Dermis microvascular lymphatic vessel endothelial cell (primary cell): ENCODE results near the gene NRF1. TPM values are rescaled to one million over a fixed set of nuclear protein-coding genes. Genes with fewer than 3 reads are reported as not detected.

ENCODE experiments used
- DNase-seq, 2 donors: peaks; one replicate each; pipeline versions ENCODE4 v3.0.0 to v3.0.0-alpha.2; 2010; ENCODE audit warnings: low read depth in 2 of 2
- total RNA-seq: library from RNA; depleted of rRNA; stranded (reverse); fragments of >200 nt; gene quantifications from 2 replicates; pipeline ENCODE4 v1.2.1, GENCODE V29; 2014

Gene NRF1
- total RNA-seq, 1 donor from 2014 or later = 9.9 TPM

DNA sequence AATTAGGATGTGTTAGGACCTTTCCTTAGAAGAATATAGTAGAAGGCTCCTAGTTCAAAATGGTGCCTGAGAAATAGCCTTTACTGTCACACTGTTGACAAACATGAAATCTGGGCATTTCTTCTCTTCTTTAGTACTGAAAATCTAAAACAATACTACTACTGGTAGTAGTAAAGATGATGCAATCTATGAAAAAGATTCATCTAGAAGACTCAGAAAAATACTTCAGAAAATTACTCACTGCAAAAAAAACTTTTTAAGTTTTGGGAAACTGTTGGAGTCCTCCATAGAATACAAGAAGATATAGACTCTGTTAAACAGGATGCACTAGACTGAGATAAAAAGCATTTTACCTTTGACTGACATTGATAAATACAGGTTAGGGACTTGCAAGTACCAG is 67.1 kb downstream of the NRF1 start:
- DNase-seq = no peak

DNA sequence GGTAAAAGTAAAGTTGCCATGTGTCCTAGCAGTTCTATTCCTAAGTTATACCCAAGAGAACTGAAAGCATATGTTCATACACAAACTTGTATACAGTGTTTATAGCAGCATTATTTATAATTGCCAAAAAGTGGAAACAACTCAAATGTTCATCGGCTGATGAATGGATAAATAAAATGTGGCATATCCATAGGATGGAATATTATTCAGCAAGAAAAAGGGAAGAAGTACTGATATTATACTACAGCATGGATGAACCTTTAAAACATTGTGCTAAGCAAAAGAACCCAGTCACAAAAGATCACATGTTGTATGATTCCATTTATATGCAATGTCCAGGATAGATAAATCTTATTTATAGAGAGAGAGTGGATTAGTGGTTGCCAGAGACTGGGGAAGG is 68.9 kb downstream of the NRF1 start:
- no peak for DNase-seq

DNA sequence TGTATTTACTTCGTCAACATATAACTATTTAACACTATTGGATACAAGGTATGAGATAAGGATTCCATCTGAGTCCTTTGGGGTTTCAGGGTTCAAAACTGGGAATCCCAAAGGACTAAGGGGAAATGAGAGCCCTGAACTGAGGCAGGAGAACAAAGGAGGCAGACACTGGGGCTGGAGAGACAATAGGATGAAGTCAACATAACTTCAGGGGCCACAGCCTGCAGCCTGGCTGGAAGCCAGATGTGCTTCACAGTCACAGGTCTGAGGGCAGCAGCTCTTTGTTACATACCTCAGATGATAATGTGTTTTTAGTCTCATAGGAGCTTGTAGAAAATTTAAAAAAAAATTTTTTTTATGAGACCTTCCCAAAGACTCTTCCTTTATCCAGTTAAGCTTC is 73.3 kb downstream of the NRF1 start:
- DNase-seq = peak; percentile 73 to 91

DNA sequence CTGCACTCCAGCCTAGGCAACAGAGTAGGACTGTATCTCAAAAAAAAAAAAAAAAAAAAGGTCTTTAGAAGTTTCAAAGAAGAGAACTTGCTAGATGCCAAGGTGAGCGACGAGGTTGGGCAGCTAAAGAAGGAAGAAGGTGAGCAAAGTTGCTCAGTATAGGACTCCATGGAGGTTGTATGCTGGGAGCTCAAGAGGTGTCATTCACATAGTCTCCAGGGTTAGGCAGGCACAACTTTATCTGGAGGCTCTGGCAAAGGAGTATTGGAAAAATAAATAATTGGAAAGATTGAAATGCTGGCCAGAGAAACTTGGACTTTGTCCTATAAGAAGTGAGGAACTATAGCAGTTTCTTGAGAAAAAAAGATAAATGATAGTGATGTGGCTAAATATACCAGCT is 74.5 kb downstream of the NRF1 start:
- DNase-seq = no peak

DNA sequence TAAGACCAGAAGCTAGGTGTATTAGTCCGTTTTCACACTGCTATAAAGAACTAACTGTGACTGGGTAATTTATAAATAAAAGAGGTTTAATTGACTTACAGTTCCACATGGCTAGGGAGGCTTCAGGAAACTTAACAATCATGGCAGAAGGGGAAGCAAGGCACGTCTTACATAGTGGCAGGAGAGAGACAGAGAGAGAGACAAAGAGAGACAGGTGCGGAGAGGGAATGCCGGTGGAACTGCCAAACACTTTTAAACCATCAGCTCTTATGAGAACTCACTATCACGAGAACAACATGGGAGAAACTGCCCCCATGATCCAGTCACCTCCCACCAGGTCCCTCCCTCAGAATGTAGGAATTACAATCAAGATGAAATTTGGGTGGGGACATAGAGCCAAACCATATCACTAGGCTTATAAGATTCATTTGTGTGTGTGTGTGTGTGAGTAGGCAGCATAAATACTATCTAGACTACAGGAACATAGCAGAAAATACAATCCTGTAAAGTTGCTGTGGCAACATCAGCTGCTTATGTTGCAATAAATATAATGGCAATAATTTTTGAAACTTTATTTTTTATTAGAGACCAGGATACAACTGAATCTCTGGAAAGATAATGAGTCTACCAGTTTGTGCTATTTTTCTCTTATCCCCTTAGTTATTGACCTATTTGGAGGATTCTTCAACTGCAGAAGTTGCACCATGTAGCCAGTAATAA is 77.1 kb downstream of the NRF1 start:
- DNase-seq = no peak

DNA sequence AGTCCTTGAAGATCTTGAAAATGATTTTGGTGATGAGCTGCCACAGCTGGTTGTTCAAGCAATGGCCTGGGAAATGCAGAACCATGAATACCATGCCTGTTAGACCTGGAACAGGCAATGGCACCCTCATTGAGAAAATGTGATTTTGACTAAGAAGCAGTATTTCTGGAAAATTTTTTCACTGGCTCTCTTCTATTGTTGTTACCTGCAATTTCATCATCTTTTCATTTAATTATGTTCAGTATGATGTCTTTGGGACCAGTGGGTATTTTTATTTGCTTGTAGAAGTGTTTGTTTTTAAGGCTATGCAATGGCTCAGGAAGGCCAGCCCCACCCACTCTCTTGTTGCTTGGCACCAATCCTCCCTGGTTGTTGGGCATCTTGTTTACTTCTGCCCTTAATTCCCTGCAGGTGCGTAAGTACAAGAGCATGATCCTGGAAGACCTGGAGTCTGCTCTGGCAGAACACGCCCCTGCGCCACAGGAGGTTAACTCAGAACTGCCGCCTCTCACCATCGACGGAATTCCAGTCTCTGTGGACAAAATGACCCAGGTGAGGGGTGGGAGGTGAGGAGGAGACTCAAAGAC is 78.6 kb downstream of the NRF1 start:
- no peak for DNase-seq

DNA sequence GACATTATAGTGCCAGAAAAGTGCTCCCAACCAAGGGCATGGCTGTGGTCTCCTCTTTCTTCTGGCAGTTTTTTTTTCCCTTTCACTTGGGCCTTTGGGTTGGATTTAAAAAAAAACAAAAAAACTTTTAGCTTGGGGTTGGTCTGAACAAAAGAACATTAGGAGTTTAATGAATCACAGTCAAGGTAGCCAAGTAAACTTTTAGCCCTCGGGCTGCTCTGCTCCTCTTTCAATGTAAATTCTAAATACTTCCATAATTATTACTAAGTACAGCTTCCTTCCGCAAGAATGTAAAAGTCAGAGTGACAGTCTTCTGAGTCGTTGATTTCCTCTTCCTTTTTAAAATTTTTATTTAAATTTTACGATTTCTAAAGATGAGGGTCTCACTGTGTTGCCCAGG is 79.2 kb downstream of the NRF1 start:
- no peak for DNase-seq

DNA sequence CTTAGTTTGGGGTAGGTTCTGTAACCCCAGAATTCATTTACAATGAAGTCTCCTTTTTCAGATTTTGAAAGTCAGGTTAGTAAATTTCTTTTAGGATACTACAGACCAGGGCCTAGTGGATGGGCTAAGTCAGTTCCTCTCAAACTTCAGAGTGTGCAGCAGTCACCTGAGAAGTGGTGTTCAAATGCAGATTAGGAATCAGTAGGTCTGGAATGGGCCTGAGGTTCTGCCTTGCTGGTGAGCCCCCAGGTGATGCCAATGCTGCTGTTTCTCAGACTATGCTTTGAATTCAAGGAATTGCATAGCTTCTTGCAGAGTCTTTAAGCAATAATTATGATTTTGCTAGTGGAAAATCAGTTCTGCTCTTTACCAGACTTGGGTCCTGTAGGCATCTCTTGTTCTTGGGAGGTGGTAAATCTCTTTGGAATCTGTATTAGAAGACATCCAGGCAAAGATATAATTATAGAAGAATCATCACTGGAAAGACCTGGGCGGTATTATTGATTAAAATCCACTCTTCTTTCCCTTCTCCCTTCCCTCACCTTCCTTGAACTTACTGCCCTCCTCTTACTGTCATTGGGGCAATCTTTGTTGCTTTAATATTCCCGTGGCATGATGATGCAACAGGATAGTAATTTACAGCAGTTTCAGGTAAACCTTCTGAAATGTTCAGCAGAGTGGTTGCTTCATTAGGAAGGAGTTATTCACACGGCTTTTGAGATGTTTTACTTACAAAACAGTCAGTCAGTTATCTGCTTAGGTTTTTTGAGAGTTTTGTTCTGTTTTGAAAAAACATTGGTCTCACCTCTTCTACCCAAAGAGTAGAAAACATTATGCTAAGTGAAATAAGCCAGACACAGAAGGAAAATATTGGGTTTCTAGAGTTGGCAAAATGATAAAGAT is 87.2 kb downstream of the NRF1 start:
- DNase-seq = no peak

DNA sequence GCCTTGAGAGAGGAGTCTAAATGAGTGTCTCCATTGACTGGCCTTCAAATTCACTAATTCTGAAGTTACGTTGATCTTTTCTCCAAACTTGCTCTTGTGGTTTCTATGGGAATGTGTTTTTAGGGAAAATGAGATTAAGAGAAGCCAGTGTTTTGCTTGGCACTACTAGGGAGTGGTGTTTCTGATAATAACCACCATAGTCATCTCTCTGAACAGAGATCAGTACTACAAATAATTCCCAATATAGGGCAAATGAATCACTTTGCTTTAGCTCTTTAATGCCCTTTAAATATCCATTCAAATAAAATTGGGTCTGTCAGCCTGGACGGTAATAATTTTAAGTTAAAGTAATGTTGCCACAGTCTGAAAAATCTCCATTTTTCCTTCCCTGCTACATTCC is 90.8 kb downstream of the NRF1 start:
- no peak for DNase-seq

DNA sequence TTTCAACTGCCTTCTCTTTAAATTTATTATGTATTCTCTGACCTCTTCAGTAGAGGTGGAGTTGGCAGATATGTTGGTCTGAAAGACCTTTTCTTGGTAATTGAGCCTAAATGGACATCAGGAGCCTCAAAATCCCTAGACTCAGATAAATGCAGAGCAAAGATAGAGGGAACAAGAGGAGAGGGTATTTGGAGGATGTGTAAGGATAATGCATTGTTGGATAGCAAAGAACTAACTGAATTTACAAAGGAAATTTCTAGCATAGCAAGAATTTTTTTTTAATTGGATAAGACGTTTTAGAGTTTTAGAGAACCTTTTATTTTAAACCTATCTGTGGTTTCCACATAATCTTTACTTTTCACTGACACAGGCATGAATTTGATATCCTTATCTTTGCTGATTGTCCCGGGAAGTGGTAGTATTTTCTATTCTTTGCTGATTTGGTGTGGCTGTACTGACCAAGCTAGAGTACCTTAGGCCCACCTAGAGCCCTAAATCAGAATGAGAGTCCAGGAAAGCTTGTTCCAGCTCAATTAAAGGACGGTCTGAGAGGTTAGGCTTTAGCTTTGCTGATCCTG is 91.3 kb downstream of the NRF1 start:
- DNase-seq = no peak

DNA sequence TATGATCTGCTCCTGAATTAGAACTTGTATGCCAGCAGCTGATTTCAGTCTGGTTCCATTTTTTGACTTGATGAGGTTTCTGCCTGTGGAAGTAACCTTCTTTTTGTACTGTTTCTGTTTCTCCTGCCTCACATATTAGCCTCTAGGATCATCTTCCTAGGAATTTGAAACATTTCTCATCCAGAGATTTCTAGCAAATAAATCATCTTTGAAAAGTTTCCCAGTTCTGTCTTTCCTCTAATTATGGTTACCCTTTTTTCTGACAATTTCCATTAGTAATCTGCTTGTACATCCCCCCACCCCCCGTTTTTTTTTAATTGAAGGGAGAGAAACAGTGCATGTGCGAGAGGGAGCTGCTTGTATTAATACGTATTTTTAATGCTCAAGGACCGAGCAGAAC is 92.2 kb downstream of the NRF1 start:
- no peak for DNase-seq

DNA sequence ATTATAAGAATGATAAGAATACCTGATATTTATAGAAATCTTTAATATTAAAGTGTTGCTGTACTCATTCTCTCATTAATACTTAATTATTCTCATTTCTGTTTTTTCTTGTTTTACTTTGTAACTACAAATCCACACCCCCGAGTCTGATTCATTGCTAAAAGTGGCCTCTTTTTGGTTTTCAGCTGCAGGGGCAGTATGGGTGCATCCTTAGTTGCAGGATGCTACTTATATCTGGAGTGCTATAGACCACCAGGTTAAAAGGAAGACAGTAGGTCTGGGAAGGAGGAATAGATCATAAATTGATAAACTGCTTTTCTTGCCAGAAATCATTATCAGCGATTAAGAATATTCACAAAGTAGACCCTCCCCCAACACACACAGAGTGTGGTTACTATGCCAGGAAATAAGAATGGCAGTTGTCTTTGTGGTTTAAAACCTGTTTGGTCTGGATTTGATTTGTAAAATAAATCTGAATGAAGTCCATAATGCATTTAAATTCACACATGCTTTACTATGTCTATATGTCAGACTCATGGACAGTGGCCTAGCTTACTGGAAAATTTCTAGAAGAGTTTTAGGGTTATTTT is 96.5 kb downstream of the NRF1 start:
- DNase-seq = no peak

DNA sequence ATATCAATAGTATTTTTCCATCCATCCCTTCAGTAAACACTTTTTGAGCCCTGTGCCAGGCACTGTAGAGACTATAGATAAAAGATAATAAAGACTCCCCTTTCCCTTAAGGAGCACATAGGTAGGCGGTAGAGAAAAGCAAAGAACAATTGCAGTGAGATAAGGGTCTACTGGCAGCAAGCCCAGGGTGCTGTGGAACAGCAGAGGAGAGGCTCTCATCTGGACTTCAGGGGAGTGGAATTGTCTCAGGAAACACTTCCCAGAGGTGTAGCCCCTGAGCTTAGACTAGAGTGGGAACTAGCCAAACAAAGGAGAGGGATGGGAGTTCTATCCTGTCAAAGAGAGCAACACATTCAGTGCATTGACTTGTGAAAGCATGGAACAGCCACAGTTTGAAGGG is 102.0 kb downstream of the NRF1 start:
- DNase-seq = no peak

DNA sequence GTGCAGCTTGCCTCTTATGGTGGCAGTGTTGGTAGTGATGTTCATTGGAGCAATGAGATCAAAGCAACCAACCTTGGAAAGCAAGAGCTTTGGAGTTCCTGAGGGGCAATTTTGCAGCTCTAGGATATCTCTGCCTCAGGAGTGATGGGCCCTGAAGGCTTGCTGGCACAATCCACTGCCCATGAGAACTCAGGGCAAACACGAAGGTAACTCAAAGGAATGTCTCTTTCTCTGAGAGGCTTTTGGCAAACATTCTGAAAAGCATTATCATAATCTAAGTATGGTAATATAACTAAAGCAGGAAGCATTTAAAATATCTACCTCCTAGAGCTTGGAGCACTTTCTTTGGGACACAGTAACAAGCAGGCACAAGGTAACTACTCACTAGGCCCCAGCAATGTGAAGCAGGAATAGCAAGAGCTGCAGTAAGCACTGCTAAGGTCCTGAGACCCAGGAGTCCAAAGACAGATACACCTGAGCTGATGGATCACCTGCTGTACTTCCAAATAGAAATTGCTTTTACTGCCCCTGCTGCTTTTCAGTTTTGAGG is 103.1 kb downstream of the NRF1 start:
- no peak for DNase-seq

DNA sequence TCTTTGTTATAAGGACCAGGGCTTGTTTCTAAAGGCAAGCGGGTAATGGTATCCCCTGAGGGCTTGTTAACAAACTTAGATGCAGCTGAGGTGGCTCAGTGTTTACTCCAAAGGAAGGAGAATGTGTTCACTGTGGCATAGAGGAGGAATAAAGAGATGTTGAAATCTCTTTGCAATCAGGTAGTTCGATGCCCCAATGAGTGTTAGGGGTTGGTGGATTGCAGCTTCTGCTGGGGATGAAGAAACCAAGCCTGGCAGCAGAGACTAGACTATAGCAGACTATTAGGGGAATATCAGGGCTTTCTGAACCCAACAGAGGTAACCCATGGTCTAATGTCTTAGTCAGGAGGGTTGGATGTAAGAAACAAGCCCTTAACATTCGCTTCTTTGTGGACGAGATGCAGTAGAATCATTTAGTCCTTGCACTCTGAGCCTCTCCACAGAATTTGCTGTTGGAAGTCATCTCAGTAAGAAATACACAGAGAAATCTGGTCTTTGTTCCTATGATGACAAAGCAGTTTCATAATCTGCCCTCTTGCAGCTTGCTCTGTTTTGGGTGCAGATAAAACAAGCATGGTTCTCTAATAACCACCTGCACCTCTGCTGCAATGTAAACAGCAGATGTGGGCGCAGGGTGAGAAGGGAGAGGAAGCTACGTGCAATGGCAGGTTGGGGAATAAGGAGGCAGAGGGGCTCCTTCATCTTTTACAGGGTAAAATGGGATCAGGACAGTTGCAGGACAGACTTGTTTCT is 108.6 kb downstream of the NRF1 start:
- no peak for DNase-seq

DNA sequence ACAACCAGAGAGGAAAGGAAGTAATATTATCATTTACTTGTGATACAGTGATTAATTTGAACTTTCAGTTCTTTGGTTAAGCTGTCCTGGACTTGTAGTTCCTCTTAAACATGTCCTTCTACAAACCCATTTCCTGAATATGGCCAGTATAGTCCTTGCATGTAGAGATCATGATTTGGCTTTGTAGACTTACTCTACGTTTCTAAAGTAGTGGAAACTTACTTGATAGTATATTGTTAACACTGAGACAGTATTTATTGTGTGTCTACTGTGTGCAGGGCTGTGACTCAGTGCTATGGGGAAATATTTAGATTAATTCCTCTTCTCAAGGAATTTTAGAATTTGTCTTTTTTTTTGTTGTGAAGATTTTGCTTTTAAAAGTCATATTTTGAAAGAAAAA is 109.5 kb downstream of the NRF1 start:
- DNase-seq = no peak

DNA sequence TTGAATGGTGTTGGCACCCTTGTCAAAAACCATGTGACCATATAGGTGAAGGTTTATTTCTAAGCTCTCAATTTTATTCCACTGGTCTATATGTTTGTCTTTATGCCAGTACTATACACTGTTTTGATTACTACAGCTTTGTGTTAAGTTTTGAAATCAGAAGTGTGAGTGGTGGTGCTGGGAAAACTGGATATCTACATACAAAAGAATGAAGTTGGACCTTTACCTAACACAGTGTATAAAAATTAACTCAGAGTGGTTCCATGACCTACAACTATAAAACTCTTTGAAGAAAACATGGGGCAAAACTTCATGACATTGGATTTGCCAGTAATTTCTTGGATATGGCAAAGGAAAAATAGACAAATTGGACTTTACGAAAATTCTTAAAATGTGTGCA is 112.2 kb downstream of the NRF1 start:
- DNase-seq = no peak

DNA sequence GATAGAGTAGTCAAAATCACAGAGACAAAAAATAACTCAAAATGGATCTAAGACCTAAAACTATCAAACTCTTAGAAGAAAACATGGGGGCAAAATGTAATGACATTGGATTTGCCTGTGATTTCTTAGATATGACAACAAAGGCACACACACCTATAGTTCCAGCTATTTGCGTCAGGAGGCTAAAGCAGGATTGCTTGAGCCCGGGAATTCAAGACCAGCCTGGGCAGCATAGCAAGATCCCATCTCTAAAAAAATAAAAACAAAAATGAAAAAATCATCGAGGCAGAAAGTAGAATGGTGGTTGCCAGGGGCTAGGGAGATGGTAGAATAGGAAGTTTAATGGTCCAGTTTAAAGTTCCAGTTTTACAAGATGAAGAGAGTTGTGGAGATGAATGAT is 113.3 kb downstream of the NRF1 start:
- DNase-seq = no peak

DNA sequence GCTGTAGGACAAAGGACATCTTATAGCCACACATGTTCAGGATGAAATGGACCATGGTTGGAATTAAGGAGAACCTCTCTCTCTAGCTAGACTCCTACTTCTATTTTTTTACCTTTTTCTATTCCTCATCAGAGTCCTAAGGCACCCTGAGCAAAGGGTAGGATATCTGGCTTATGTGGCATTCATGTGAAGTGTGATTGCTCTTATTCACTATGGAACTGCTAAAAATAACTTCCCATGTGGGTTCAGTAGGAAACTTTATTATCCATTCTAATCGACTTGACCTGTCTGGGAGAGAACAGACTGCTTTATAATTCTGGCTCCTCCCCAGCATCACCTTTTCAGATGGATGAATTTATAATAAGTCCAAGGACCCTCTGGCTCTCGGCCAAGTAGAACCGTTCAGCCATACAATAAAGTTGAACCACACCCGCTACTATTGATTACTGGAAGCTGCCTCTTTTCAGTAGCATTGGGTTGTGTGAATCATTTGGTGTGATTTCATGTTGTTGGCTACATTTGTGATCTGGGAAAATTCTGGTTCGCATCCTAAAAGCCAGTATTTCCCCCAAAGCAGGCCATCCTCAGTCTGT is 117.5 kb downstream of the NRF1 start:
- DNase-seq = no peak

DNA sequence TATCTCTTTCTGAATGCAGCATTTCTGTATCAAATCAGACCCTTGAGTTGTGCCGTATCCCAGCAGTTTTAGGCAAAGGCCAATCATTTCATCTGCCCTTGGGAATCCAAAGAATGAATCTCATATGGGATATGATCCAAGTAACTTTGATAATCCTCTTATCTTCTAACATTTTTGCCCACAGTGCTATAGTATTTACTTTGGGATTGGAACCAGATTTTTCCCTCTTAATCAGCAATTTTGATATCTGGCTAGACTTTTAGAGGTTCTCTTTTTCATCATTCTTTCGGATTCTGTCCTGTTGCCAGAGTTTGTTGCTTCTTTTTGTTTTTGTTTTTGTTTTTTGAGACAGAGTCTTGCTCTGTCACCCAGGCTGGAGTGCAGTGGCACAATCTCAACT is 118.0 kb downstream of the NRF1 start:
- no peak for DNase-seq

DNA sequence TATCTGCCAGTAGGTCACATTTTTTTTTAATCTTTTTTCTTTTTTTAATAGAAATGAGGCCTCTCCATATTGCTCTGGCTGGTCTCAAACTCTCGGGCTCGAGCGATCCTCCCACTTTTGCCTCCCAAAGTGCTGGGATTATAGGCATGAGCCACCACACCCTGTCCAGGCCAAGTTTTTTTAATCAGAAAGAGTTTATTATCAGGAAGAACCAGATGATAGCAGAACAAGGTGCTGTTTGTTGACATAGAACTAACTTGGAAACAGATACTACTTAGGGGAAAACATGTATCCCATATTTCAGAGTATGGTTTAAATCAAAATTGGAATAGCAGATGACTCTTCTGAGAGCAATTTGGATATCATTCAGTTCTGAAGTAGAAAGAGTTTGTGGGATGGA is 118.6 kb downstream of the NRF1 start:
- no peak for DNase-seq
